ENCODE measurements around the gene NIFK. TPM values are rescaled to one million over a fixed set of nuclear protein-coding genes. Genes with fewer than 3 reads are reported as not detected.

Gene NIFK
- total and polyA plus RNA-seq, 2 donors (not counting 3 experiments of a cell fraction or from before 2014, with no cell fraction given), result 10.7 to 59.7 TPM

- intact Hi-C loops (cut with micrococcal nuclease), result loop anchor here (10.0 kb wide), 1 partner anchor 646 kb away; no protein-coding TSS in a partner anchor
- POLR2A ChIA-PET, result no interaction called here
- Histone ChIP-seq H3K27me3 (ENCODE audit: control insufficient read depth in 2 of 2, insufficient read depth in 2 of 2, low read length in 2 of 2) (no peaks in the 10 kb centered on the region), H2AFZ (ENCODE audit: low read depth, low read length) (no peak overlapping the region), H3K9ac (replicated peaks; ENCODE audit: extremely low read depth, insufficient read depth, low read length) (no peak overlapping the region), H3K9me1 (replicated peaks; ENCODE audit: control insufficient read depth, extremely low read depth, insufficient read depth, low read length) (no peaks in the 10 kb centered on the region), H4K20me1 (replicated peaks; ENCODE audit: control insufficient read depth, extremely low read depth, insufficient read depth, low read length) (no peaks in the 10 kb centered on the region), H3K4me2 (ENCODE audit: insufficient read depth, low read length) (no peak overlapping the region), H3K79me2 (ENCODE audit: control insufficient read depth, insufficient read depth, low read length) (peaks cover 7% of the 10 kb centered on the region), H3K9me3 (replicated peaks; ENCODE audit: control insufficient read depth, insufficient read depth, low read length) (no peaks in the 10 kb centered on the region), H3K4me1 (ENCODE audit: control insufficient read depth, extremely low read depth, insufficient read depth, low read length) (no peaks in the 10 kb centered on the region), H3K27ac (ENCODE audit: insufficient read depth, low read depth, low read length) (no peak overlapping the region), H3K4me3 (replicated peaks in 1 of 3; ENCODE audit: insufficient read depth in 1 of 3, low read depth in 1 of 3, low read length in 3 of 3) (no peak overlapping the region), H3K36me3 (ENCODE audit: control insufficient read depth in 2 of 2, extremely low read depth in 1 of 2, insufficient read depth in 2 of 2, low read length in 2 of 2) (no peaks in the 10 kb centered on the region)
- CTCF ChIA-PET, result no interaction called here
- no TSS peak for BruUV-seq (replicated peaks)
- TF ChIP-seq CTCF (IDR thresholded peaks at IDR 0.05; ENCODE audit: extremely low read depth in 1 of 2, insufficient read depth in 1 of 2, low read depth in 1 of 2, low read length in 2 of 2), result no peak
- no peak for TF ChIP-seq GATA2 (IDR thresholded peaks at IDR 0.05; ENCODE audit: insufficient read depth, insufficient read length, low read depth, low read length)
- no peak for TF ChIP-seq JUN (IDR thresholded peaks at IDR 0.05; ENCODE audit: borderline replicate concordance, insufficient read depth, insufficient read length, low read depth)
- TF ChIP-seq POLR2A (IDR thresholded peaks at IDR 0.05; ENCODE audit: low read depth, low read length), result no peak
- no peak for TF ChIP-seq MAX (IDR thresholded peaks at IDR 0.05; ENCODE audit: insufficient read depth, insufficient read length)
- TF ChIP-seq MYC (IDR thresholded peaks at IDR 0.05; ENCODE audit: low read depth, low read length), result no peak
- DNase-seq (ENCODE audit: low read depth, low spot score) (no peak), FAIRE-seq (no peak)
- dilution Hi-C loops (cut with MboI; ENCODE audit: extremely low pct_ligation_motif_present, low sequenced_read_pairs), result no loop called here
Observed at GRCh38 chr2:121740973-121741372, 4.3 kb upstream of the NIFK start.

Data from endothelial cell of umbilical vein (primary cell).